GM18870 (cell line): ENCODE data around the gene EXOC4.

Source experiments
- ATAC-seq: cut with Tn5 transposase; IDR thresholded peaks from one replicate; pipeline ENCODE4 v1.9.1; 2021; ENCODE audit warnings: moderate library complexity; ENCODE audit not compliant: unreplicated experiment

EXOC4 gene

DNA sequence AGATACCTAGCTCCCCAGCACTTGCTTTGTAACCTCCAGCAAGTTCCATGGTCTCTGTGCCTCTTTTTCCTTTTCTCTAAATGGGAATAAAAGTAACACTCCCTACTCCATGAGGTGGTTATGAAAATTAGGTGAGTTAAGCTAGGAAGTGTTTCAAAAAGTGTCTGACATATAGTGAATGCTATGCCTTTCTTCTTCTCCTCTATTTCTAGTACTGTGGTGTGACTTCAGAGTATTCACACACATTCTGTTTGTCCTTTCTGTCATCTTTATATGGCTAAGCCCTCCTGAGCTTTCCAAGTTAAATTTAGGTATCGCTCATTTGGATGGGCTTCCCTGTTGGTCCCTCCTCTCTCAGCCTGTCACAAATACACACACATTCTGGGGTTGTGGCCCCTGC, 229.7 kb downstream of the EXOC4 start:
- ATAC-seq = no peak

DNA sequence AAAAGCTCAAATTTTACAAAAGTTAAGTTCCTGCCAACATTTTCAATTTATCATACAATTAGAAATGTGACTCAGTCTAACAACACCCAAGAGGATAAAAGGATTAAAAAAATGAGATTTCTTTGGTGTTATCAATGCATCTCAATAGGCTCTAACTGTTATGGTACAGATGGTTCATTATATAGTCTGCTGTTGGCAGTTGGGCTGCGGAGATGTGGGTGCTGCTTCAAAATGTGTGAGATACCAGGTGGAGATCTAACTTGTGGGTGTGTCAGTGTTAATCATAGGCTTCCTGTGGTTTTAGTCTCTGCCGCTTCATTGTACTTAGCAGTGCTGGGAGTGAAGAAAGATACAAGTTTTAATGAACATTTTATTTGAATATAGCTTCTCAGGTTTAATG, 231.2 kb downstream of the EXOC4 start:
- no peak for ATAC-seq

DNA sequence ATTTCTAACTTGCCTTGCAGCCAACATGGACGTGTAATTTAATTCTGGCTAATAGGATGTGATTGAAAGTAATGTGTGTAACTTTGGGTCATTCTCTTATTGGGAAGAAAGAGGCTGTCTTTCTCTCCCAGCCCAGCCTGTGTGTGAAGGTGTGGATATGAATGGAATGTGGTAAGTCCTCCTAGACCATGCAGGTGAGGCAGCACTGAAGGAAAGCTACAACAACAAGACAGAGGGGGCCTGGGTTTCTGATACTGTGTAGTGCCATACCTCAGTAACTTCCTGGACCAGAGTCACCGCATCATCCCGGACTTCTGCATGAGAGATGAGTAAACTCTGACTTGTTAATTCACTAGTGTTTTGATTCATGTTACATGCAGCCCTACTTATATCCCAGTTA, 237.0 kb downstream of the EXOC4 start:
- ATAC-seq = no peak

DNA sequence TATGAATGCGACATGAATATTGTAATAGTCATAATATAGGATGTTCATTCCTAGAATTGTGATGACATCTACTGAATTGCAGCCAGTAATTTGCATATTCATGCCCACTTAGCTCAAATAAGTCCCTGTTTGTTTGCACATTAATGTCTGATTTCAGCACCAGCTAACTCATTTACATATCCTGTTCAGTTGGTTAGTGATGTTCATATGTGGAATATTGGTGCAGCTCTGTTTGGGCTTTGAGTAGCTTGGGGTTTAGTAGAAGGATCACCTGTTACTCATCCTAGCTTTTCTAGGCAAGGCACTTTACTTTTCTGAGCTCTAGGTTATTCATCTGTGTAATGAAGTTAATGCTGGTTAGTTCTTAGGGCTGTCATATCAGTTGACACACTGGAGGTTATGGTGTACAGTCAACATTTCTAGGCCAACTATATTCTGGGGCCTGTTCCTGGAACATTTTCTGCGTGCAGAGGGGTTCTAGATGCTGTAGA, 238.4 kb downstream of the EXOC4 start:
- ATAC-seq = no peak

DNA sequence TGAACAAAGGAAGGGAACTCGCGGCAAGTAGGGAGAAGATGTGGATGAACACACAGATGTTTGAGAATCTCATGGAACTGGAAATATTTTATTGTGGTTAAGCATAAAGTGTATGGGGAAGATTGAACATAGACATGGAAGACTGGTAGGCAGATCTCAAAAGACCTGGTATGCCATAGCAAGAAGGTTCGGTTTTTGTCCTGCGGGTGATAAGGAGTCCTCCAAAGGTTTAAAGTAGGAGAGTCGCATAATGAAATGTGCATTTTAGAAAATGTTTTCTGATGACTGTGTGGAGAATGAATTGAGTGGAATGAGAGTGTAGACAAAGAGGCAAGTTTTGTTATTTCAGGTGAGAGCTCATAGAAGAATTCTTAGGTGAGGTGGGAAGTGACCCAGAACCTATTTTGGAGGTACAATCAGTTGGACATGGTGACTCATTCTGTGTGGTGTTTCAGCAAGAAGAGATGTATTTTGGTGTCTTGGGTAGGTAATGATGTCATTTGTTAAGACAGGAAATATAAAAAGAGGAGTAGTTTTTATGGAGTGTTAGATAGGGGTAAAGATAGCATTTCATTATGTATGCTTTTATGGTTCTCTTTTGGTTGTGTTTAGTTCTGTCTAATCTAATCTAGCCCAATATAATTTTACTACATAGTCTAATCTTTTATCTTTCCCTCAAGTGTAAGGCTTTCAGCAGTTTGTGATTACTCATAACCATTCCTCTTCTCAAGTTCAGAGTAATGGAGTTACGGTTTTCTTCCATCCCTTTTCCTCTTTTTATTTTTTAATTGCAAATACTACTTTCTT, 239.2 kb downstream of the EXOC4 start:
- ATAC-seq = no peak

DNA sequence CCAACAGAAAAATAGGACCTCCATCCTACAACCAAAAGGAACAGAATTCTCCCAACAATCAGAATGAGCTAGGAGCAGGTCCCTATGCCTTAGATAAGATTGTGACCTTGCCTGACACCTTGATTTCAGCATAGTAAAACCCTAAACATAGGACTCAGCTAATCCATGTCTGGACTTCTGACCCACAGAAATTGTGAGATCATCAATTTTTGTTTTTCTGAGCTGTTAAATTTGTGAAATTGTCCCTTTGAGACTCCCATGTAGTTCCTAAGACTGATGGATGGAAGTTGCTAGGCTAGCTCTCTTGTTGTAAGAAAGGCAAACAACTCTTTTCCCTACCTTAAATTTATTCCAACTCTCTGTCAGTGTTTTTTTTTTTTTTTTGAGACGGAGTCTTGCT, 244.2 kb downstream of the EXOC4 start:
- ATAC-seq = no peak

DNA sequence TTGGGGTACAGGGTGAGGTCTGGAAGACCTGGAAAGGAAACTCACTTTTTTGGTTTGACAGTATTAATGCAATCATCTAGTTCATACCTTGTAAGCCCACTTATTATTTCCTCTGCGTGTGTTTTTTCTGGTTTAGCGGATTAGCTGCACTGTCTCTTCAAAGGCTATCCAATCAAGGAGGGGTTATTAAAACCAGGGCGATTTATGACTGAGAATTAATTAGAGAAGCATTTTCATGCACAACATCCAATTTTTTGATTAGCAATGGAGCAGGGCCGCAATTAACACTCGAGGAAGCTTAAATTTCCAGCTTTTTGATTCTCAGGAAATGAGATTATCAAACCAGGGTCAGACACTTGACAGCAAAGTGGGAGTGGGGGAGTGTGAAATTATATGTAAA, 248.9 kb downstream of the EXOC4 start:
- no peak for ATAC-seq

DNA sequence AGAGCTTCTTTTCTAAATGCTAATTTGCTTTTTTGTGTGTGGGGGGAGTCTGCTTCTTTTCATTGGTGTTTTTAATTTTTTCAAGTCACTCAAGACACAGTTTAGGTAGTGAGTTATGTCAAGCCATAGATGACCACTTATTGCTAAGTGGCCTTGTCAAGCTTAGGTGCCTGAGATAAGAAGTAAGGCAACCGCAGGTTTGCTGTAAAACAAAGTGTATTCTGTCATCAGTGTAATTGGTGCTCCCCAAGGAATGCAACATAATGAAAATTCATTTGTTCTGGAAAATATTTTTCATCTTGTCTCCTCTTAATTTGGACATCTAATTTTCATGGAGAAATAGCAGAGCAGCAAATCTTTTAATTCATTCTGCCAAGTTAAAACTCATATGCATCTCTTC, 249.6 kb downstream of the EXOC4 start:
- no peak for ATAC-seq

DNA sequence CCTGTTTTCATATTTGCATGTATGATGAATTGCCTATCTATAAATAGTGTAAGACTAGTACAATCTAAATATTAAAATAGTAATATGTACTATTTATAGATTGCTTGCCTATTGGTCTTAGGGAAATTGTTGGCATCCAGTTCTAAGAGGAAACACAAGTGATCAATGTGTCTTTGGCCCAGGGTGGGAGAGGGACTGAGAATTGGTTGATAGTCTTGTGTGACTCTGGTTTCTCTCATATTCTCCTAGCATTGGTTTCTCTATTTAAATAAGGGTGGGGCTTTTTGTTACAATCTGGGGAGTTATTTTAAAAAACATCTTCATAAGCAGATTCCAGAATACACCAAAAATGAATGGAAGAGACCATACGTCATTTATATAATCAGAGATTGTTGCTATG, 250.1 kb downstream of the EXOC4 start:
- no peak for ATAC-seq

DNA sequence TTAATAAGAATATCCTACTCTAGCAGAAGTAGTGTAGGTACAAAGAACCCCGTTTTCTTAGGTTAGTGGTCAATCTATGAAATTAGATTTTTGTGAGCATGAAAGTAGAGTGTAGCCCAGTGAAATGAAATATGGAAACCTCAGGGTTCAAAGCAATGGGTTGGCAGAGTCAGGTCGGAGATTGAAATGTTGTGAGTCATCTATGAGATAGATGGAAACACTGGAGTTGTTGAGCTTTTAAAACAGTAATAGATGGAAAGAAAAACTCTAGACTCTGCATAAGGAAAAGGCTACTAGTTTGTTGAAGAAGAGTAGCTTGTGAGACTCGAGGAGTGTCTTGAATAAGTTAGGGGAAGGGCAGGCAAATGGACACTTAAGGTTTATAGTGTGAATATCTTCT, 251.9 kb downstream of the EXOC4 start:
- ATAC-seq = no peak

DNA sequence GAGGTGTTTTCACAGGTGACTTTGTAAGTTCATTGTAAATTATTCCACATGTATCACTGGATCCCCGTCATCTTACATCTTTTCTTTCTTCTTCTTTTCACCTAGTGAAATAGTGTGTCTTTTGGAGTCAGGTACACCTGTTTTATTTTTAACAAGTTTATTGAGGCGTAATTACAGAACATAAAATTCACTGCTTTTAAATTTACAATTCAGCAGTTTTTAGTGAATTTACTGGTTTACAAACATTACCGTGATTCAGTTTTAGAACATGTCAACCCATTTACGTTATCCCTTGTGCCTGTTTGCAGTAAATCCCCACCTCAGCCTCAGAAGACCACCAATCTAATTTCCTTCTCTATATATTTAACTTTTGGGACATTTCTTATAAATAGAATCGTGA, 256.9 kb downstream of the EXOC4 start:
- no peak for ATAC-seq

DNA sequence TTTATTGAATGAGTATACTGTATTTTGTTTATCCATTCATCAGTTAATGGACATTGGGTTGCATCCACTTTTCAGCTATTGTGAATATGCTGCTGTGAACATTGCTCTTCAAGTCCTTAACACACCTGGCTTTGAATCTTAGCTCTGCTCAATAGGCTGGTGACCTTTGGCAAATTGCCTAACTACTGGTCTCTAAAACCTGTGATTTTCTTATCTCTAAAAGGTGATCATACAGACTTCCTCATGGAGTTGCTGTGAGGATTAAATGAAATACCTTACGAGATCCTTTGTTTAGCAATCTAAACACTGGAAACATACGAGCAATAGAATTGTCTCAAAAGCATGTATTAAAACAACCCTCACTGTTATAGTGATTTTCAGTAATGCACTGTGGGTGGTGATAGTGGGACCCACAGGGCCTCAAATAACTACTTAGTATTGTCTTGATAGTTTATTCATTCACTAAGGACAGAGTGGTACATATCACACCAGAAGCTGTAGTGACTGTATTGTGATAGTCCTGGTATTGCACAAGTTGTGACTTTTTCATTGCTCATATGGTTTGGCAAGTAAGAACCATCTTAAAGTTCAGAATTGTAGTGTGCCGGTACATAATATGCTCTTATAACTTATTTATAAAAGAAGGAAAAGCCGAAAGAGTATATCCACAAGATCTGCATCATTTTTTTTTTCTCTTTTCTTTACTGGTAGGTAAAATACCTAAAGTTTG, 257.6 kb downstream of the EXOC4 start:
- ATAC-seq = no peak

DNA sequence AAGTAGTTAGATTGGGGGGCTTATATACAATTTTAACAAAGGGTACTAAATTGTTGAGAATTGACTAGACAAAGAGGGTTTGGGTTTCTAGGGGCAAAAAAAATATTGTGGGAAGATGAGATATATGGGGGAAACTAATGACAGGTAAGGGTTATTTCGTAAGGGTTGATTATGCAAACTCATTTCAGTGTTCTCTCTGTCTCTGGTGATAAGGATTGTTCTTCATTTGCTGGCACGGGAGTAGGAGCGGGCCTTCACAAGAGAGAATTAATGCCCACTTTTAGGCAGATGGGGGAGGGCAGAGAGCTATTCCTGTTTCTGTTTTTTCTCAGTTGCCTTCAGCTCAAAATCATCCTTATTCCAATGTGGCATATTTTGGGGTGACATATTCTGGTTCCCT, 258.4 kb downstream of the EXOC4 start:
- no peak for ATAC-seq

DNA sequence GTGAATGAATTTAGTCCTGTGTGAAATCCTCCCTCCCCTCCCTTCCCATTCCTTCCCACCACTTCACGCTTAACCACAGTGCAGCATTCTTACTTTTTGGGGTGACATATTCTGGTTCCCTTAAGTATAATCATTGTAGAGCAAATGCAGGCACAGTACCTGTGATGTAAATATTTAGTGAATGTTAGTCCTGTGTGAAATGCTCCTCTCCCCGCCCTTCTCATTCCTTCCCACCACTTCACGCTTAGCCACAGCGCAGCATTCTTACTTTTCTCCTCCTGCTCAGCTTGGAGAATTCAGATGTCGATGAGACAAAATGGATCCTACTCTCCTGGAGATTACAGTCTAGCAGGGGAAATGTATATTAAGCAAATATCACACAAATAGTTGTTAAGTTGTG, 258.8 kb downstream of the EXOC4 start:
- no peak for ATAC-seq

DNA sequence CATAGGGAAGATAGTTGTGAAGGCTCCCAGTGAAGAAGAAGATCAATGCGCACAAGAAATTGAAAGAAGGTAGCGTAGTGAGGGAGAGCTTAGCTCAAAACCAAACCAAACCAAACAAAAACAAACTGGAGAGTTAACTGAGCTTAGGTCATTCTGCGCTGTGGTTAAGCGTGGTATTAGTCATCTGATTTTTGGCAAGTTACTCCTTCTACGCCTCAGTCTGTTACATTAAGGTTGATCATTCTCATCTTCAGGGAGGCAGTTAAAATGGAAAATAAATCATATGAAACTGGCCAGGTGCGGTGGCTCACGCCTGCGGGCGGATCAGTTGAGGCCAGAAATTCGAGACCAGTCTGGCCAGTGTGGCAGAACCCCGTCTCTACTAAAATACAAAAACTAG, 259.7 kb downstream of the EXOC4 start:
- no peak for ATAC-seq

DNA sequence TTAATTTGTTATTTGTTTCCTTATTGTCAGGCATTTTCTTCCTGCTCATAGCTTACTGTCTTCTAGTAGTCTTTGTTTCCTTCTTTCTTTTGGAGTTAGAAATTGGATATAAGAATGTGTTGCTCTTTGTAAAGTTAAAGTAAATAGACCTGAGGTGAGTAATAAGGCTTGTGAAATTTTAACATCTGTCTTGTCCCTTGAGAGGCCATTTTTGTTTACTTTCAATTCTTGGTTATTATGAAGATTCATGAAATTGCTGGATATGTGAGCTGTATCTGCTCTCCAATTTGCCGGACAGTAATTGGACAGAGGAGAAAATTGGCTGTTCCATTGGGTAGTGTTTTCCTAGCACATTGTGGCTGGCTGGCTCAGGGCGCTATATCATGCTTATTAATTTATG, 260.7 kb downstream of the EXOC4 start:
- no peak for ATAC-seq

DNA sequence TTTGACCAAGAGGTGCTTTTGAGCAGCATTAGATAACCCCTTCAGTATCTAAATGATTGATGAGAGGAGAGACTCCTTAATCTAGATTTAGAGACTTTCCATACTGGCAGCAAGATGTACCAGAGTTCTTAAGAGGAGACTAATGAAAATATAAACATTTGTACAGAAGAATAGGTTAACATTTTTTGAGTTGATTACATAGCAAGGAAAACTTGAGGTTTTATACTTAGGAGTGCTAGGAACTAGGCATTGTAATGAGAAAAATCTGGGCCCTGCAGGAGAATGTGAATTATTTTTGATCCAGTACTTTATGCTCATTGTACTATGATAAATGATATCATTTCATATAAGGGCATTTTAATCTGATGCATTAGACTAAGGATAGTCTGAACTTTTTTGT, 261.7 kb downstream of the EXOC4 start:
- ATAC-seq = no peak

DNA sequence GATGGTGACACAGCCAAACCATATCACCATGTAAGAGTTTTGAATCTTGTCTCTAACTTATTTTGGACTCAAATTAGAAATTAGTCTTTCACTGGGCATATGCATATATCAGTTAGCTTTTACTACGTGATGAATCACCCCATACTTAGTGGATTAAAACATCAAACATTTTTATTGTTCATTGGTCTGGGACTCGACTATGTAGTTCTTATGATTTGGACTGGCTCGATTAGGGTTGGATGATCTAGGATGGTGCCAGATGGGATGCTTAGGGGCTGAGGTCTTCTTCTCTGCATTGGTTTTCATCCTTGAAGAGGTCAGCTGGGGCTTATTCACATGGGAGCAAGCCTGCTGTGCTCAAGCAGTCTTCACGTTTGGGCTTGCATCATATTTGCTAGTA, 264.9 kb downstream of the EXOC4 start:
- no peak for ATAC-seq

DNA sequence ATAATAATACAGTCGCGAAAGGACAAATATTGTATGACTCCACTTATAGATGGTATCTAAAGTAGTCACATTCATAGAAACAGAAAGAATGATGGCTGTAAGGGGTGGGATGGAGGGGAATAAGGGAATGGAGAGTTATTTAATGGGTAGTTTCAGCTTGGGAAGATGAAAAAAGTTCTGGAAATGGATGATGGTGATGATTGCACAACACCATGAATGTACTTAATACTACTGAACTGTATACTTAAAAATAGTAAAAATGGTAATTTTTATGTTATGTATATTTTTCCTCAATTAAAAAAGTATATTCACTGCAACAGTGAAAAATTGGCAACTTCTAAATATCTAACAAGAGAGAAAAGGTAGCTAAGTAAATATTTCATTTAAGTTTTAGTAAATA, 265.8 kb downstream of the EXOC4 start:
- no peak for ATAC-seq

DNA sequence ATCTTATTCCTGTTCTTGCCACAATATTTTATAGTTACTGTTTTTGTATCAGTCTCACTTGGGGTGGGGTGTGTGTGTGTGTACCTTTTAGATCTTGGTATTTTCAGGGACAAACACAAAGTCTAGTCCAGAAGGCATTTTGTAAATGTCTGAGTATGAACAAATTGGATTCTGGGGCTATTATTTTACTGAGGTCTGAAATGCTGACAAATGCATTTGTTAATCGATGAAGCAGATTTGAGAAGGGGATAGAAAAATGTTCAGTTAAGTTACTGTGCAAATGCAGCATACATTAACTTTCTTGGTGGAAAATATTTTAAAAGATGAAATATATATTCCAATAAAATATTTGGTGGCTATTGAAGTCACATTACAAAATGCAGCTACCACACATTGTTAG, 267.4 kb downstream of the EXOC4 start:
- no peak for ATAC-seq

DNA sequence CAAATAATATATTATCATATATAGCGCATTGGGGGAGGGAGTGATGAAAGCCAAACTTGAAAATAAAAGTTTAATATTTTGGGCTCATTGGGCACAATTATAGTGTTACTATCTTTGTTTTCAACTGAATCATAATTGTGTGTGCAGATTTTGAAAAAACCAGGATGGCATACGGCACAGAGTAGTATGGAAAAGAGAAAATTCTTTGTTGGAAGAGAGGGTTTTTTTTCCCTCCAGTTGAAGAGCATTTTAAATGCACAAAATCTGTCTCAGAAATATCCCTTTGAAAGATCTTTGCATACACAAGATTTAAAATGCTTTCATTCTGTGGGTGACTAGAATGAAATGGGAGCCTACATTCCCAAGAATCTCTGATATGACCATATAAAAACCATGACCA, 269.6 kb downstream of the EXOC4 start:
- no peak for ATAC-seq

DNA sequence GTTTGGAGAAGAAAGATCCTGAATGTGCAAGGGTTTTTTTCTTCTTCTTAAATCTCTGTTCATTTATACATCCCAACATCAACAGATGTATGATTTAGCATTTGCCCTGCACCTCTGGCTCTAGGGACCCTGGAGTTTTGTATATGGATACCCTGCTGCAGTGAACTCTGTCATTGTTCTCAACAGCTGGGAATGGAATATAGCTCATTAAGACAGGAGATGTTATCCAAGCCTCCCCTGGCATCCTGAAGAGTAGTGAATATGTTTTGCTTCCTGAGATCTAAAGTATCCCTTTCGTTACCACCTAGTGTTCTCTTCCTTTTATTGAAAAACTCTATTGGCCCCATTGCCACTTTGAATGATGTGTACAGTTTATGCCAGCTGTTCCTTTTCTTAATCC, 275.9 kb downstream of the EXOC4 start:
- ATAC-seq = no peak

DNA sequence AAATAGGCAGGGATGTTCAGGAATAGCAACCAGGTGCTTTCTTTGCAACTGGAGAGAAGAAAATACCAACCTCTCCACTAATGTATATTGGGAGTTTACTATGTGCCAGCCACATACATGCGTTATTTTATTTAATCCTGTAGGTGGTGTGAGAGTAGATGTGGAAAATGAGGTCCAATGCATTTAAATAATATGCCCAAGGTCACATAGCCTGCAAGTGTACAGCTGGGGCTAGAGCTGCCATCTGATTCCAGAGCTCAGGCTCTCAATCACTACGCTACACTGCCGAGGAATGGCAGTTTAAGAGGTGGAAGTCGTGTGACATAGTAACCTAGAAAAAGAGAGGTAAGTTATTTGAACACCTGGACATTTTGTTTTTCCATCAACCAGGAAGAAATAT, 277.0 kb downstream of the EXOC4 start:
- ATAC-seq = no peak
